GM12878 (cell line): ENCODE results near the gene RALGAPB. TPM values are rescaled to one million over a fixed set of nuclear protein-coding genes. Genes with fewer than 3 reads are reported as not detected.

Experiments used
- CHD2 ChIP-seq: IDR thresholded peaks from 2 replicates; pipeline ENCODE4 v1.6.1; 2011; ENCODE audit warnings: low read depth, low read length, improper control_type of control experiment, borderline replicate concordance
- CREB1 ChIP-seq: IDR thresholded peaks from 2 replicates; pipeline ENCODE4 v1.6.1; 2012; ENCODE audit warnings: low read depth, mild to moderate bottlenecking, inconsistent platforms
- DPF2 ChIP-seq: fragments of 450-650 bp; IDR thresholded peaks from 2 replicates; pipeline ENCODE4 v1.6.1; 2017; ENCODE audit warnings: mild to moderate bottlenecking
- EZH2 ChIP-seq: IDR thresholded peaks from 2 replicates; pipeline ENCODE4 v1.6.1; 2012; ENCODE audit warnings: low read depth, mild to moderate bottlenecking, control low read depth, inconsistent platforms, low read length, borderline replicate concordance; ENCODE audit not compliant: control insufficient read depth
- GABPA ChIP-seq: IDR thresholded peaks from 2 replicates; pipeline ENCODE4 v1.6.1; 2014; ENCODE audit warnings: antibody characterized with exemption, low read depth, mild to moderate bottlenecking, inconsistent platforms
- HDAC6 ChIP-seq: fragments of 200-600 bp; sonication (generic); IDR thresholded peaks from one replicate; pipeline ENCODE4 v1.8.0; 2017; ENCODE audit warnings: antibody characterized with exemption; ENCODE audit not compliant: unreplicated experiment
- IRF3 ChIP-seq: fragments of 450-650 bp; IDR thresholded peaks from 2 replicates; pipeline ENCODE4 v1.6.1; 2014; ENCODE audit warnings: mild to moderate bottlenecking
- IRF4 ChIP-seq: IDR thresholded peaks from 2 replicates; pipeline ENCODE4 v1.6.1; 2011; ENCODE audit warnings: low read depth, low read length
- KAT2A ChIP-seq: conservative IDR thresholded peaks from 2 replicates; pipeline ENCODE4 v1.6.1; 2011; ENCODE audit warnings: low read depth, low read length; ENCODE audit not compliant: control insufficient read depth
- PAX5 ChIP-seq: IDR thresholded peaks from 2 replicates; pipeline ENCODE4 v1.6.1; 2011; ENCODE audit warnings: low read depth, low read length, borderline replicate concordance
- POU2F2 ChIP-seq: IDR thresholded peaks from 3 replicates; pipeline ENCODE4 v1.6.1; 2011; ENCODE audit warnings: low read depth, mild to moderate bottlenecking, low read length, borderline replicate concordance
- RELA ChIP-seq: fragments of 450-650 bp; IDR thresholded peaks from 2 replicates; pipeline ENCODE4 v1.8.0; 2014; ENCODE audit warnings: borderline replicate concordance; ENCODE audit not compliant: partially characterized antibody
- SMC3 ChIP-seq: IDR thresholded peaks from 2 replicates; pipeline ENCODE4 v1.6.1; 2011; ENCODE audit warnings: low read length, improper control_type of control experiment, borderline replicate concordance
- SUPT20H ChIP-seq: IDR thresholded peaks from 2 replicates; pipeline ENCODE4 v1.6.1; 2011; ENCODE audit warnings: low read depth, mild to moderate bottlenecking, low read length, moderate library complexity, borderline replicate concordance; ENCODE audit not compliant: control insufficient read depth
- TBL1XR1 ChIP-seq: IDR thresholded peaks from 2 replicates; pipeline ENCODE4 v1.6.1; 2012; ENCODE audit warnings: low read depth, low read length, improper control_type of control experiment
- ZBTB33 ChIP-seq: fragments of 450-650 bp; IDR thresholded peaks from 2 replicates; pipeline ENCODE4 v1.6.1; 2017; ENCODE audit warnings: mild to moderate bottlenecking
- ZNF274 ChIP-seq: IDR thresholded peaks from one replicate; pipeline ENCODE4 v1.8.0; 2011; ENCODE audit not compliant: insufficient read length, insufficient read depth
- polyA plus RNA-seq, 11 experiments: library from polyadenylated mRNA; depleted of rRNA in 4 of 11; unstranded in 6 of 11; stranded (reverse) in 5 of 11; fragments of >200 nt; fragmentation: Nextera tagmentation in 4 of 11; fragmentation: Illumina TruSeq in 1 of 11; extraction: Ambion mirVana in 4 of 11; extraction: Trizol in 1 of 11; gene quantifications; 1 replicate in 1 of 11; 2 replicates in 10 of 11; pipeline versions ENCODE4 v1.2.1 to v1.2.3, GENCODE V29; 2011 to 2016; ENCODE audit warnings: inconsistent platforms in 2 of 11, missing spikeins in 2 of 11, low read depth in 1 of 11
- total RNA-seq, 4 experiments: library from RNA; depleted of rRNA in 3 of 4; stranded (reverse); fragments of >200 nt in 3 of 4; fragmentation: Illumina TruSeq in 1 of 4; extraction: Trizol in 1 of 4; gene quantifications; 2 replicates each; pipeline versions ENCODE4 v1.2.1 to v1.2.3, GENCODE V29; 2013 to 2021
- TF ChIP-seq, protein P1 (sequence below): fragments of 450-650 bp; IDR thresholded peaks from 2 replicates; pipeline ENCODE4 v1.6.1; 2017; ENCODE audit warnings: mild to moderate bottlenecking, low read depth, inconsistent platforms; ENCODE audit not compliant: poor library complexity, severe bottlenecking
- TF ChIP-seq, protein P2 (sequence below): IDR thresholded peaks from 2 replicates; pipeline ENCODE4 v1.6.1; 2011; ENCODE audit warnings: low read depth, low read length, improper control_type of control experiment, borderline replicate concordance
- TF ChIP-seq, protein P3 (sequence below): IDR thresholded peaks from 2 replicates; pipeline ENCODE4 v1.6.1; 2012; ENCODE audit warnings: low read depth, low read length, improper control_type of control experiment

RALGAPB gene
- total and polyA plus RNA-seq, 10 of the 15 experiments (the other 5 are each of a cell fraction or from before 2014, with no cell fraction given), result 3.7 to 23.2 (median 15.5) TPM

DNA sequence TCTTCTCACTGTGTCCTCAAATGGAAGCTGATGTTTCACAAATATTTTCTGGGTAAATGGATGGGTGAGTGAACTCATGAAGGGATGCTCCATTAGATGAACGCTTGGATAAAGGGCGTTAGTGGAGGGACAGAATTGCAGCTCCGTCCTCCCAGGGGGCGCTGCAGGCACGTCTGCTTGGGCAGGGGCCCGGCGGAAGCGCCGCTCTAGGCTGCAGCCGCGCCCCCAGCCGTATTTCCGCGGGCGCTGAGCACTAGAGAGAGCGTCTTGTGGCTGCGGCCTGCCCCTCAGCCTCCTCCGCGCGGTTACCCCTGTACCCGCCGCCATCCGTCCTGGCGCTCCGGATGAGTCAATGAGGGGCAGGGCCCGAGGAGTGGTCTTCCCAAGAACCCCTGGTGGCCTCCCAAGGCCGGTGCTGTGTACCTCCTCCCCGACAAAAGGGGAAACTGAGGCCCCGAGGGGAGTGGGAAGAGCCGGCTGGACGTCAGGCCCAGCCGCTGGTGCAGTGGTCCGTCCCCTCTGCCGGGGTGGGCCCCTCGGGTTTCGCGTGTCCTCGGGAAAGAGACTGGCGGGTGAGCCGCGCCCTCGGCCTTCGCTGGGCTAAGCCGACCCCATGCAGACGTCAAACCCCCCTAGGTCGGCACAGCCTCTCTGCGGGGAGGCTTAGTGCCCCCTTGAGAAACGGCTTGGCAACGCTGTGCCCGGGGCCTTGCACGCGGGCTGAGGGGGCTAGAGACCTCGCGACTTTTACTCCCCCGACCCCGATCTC is 26.0 kb upstream of the RALGAPB start (continued):
- no peak for TF ChIP-seq IRF3
- peak; percentile 85; the same call in 1 of the 2 replicates for TF ChIP-seq DPF2
- TF ChIP-seq, protein P1, sequence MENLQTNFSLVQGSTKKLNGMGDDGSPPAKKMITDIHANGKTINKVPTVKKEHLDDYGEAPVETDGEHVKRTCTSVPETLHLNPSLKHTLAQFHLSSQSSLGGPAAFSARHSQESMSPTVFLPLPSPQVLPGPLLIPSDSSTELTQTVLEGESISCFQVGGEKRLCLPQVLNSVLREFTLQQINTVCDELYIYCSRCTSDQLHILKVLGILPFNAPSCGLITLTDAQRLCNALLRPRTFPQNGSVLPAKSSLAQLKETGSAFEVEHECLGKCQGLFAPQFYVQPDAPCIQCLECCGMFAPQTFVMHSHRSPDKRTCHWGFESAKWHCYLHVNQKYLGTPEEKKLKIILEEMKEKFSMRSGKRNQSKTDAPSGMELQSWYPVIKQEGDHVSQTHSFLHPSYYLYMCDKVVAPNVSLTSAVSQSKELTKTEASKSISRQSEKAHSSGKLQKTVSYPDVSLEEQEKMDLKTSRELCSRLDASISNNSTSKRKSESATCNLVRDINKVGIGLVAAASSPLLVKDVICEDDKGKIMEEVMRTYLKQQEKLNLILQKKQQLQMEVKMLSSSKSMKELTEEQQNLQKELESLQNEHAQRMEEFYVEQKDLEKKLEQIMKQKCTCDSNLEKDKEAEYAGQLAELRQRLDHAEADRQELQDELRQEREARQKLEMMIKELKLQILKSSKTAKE, result no peak
- peak; percentile 63; the same call in 1 of the 2 replicates for TF ChIP-seq IRF4
- TF ChIP-seq SUPT20H, result no peak
- no peak for TF ChIP-seq HDAC6
- peak; percentile 87 for TF ChIP-seq PAX5
- no peak for TF ChIP-seq ZNF274
- TF ChIP-seq RELA, result peak; percentile 84
- TF ChIP-seq CREB1, result peak; percentile 86
- TF ChIP-seq, protein P2, sequence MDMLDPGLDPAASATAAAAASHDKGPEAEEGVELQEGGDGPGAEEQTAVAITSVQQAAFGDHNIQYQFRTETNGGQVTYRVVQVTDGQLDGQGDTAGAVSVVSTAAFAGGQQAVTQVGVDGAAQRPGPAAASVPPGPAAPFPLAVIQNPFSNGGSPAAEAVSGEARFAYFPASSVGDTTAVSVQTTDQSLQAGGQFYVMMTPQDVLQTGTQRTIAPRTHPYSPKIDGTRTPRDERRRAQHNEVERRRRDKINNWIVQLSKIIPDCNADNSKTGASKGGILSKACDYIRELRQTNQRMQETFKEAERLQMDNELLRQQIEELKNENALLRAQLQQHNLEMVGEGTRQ, result no peak
- TF ChIP-seq ZBTB33, result peak; percentile 17; the same call in 1 of the 2 replicates
- TF ChIP-seq GABPA, result peak; percentile 94
- TF ChIP-seq EZH2, result no peak
- TF ChIP-seq, protein P3, sequence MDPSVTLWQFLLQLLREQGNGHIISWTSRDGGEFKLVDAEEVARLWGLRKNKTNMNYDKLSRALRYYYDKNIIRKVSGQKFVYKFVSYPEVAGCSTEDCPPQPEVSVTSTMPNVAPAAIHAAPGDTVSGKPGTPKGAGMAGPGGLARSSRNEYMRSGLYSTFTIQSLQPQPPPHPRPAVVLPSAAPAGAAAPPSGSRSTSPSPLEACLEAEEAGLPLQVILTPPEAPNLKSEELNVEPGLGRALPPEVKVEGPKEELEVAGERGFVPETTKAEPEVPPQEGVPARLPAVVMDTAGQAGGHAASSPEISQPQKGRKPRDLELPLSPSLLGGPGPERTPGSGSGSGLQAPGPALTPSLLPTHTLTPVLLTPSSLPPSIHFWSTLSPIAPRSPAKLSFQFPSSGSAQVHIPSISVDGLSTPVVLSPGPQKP, result peak; percentile 93
- TF ChIP-seq SMC3, result peak; percentile 39; the same call in 1 of the 2 replicates
- no peak; the same call in 1 of the 2 replicates for TF ChIP-seq TBL1XR1
- no peak for TF ChIP-seq KAT2A
- peak; percentile 87 for TF ChIP-seq POU2F2
- peak; percentile 46; the same call in 1 of the 2 replicates for TF ChIP-seq CHD2
